Globus pallidus (tissue), 1 donor: ENCODE measurements around the gene TECPR1.

Experiments
- DNase-seq: peaks from one replicate; pipeline ENCODE4 v3.0.0-alpha.2; 2015; ENCODE audit warnings: low spot score

Gene TECPR1

DNA sequence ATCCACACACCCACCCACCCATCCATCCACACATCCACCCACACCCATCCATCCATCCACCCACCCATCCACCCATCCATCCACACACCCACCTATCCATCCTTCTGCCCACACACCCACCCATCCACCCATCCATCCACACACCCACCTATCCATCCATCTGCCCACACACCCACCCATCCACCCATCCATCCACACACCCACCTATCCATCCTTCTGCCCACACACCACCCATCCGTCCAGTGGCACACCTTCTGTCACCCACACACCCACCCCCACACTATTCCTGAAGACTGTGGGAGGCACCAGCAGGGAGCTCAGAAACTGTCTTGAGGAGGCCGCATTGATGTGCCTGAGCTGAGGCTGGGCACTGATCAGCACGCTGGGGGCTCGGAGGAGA is 9.1 kb downstream of the TECPR1 start:
- no peak for DNase-seq

DNA sequence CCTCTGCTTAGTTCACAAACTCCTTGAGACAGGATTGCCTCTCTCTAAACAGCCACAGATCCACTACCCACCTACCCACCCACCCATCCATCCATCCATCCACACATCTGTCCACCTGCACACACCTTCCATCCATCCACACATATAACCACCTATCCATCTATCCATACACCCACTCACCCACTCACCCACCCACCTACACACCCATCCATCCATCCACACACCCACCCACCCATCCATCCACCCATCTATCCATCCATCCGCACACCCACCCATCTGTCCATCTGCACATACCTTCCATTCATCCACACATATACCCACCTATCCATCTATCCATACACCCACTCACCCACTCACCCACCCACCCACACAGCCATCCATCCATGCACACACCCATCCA is 9.7 kb downstream of the TECPR1 start:
- no peak for DNase-seq

DNA sequence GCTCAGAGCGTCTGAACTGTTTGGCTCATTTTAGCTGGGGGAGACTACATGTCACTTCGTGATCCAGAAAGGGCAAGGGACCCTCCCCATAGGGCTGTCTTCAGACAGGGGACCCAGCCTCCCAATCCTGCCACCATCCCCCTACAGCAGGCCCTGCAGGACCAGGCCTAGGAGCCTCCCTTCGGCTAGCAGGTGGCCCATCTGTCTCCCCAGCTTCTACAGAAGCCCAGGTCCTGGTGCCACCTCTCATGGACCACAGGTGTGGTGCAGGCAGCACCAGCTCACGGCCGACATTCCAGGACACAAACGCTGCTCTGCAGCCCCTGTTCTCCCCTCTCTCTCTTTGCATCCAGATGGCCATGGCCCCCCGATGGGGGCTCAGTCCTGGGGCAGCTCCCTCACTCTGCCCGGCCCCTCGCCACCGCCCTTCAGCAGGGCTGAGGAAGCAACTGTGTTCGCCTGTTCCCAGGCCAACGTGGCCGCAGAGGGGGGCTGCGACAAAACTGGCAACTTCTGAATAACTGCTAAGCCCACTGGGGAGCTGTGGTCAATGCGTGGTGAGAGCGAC is 10.3 kb downstream of the TECPR1 start:
- DNase-seq, result no peak

DNA sequence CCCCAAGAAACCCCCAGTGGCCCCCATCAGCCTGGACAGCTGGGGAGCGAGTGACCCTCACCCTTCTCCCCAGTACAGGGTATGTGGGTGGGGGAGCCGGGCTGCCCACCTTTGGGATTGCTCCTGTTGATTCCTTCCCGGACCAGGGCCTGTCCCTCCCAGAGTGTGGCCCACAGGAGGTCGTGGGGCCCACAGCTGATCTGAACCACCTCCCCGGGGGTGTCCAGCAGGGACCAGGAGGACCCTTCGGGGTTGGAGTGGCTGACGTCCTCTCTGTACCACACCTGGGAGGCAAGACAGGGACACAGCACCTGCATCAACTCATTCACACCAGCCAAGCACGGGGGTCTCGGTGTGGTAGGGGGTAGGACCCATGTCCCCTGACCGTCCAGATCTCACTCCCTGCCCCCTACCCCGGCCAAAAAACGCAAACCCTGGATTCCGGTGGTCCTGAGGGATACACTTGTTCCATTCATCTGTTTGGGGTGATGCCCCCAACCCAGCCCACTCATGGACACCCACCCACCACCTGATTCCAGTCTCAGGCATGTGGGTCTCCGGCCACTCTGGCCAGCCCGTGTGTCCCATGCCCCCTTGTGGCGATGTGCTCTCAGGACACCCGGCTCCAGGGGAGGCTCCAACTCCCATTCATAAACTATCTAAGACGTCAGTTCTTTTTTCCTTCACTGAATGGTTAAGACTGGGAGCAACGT is 10.9 kb downstream of the TECPR1 start:
- peak; percentile 22 for DNase-seq

DNA sequence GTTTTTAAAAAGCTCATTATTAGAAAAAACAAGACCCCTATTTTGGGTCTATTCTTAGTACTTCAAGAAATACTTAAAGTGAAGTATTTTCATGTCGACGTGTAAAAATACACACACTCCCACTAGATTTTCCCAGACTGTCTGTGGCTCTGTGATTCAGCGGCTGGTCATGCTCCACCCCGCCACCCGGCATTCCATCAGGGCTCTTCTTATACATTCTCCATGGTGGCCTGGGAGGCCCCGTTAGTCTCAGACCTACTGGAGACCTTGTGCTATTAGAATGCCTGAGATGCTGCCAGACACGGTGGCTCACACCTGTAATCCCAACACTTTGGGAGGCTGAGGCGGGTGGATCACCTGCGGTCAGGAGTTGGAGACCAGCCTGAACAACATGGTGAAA is 13.1 kb downstream of the TECPR1 start:
- no peak for DNase-seq

DNA sequence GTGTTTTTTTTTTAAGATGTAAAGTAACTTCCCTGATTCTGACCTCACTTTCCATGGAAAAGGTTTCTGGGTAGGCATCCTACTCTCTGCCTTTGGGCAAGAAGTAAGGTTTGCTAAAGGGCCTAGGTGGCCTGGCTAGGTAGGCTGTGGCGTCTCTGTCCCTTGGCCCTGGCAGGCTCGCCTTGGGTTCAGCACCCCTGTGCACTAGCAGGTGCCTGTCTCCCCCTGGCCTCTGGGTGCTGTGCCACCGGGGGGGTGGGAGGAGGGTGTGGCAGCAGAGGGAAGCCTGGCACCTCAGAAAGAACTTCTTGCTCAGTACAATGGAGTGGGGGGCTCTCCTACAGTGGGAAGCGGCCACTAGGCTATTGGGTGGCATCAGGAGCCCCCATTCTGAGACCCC is 14.0 kb downstream of the TECPR1 start:
- no peak for DNase-seq

DNA sequence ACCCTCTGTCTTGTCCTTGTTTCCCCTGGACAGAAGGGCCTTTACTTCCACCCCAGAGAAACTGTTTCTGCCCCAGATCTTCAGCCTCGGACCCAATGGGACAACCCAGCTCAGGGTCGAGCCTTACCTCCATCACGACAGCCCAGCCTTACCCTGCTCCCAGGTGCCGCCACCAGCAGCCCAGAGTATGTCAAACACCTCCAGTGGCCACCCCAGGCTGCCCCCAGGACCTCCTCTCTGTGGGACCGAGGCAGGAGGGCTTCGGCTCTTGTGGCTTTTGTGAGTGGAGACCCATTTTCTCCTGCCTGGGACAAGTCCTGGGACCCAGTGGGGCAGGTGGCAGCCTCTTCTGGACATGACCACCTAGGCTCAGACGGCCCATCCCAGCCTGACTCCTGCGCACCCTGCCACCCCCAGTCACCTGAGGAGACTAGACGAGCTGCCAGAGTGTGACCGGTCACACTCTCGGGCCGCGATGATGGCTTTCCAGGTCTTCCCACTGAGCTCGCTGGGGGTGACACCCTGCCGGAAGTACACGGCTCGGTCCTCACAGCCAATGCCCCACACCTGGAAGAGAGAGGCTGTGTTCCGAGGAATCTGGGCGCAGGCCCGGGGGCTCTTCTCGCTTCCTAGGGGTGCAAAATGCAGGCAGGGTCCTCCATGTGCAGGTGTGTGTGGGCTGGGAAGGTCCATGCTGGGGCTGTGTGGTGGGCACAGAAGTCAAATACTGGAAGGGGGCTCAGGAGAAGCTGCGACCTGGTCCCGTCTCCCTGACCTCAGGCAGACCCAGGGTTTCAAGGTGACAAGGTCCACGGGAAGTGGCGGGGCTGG is 15.5 kb downstream of the TECPR1 start:
- DNase-seq, result no peak

DNA sequence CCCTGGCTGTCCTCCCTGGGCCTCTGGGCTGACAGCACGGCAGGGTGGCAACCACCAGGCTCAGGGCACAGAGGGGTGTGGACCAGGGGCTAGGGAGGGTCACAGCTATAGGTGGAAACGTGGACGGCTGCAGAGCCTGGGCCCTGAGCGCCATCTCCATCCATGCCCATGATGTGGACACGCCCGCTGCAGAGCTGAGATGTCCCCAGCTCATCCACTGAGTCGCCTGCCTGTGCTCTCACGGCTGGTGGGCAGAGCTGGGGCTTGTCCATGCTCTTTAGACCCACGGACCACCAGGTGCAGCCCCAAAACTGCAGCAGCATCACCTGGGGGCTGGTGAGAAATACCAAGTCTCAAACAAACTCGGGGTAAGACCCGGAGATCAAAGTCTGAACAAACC is 16.1 kb downstream of the TECPR1 start:
- no peak for DNase-seq

DNA sequence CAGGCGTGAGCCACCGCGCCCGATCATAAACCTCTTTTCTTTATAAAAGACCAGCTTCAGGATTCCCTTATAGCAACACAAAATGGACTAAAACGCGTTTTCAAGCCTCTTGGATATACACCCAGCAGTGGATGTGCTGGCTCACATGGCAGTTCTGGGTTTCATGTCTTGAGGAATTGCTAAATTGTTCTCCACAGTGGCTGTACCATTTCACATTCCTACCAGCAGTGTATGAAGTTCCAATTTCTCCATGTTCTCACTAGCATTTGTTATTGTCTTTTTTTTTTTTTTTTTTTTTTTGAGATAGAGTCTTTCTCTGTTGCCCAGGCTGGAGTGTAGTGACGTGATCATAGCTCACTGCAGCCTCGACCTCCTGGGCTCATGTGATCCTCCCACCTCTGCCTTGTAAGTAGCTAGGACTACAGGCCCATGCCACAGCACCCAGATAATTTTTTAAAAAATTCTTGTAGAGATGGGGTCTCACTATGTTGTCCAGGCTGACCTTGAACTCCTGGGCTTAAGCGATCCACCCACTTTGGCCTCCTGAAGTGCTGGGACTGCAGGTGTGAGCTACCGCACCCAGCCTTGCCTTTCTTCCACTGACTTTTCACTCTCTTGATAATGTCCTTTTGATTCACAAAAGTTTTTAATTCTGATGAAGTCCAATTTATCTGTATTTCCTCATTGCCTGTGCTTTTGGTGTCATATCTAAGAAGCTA is 17.4 kb downstream of the TECPR1 start:
- DNase-seq, result no peak

DNA sequence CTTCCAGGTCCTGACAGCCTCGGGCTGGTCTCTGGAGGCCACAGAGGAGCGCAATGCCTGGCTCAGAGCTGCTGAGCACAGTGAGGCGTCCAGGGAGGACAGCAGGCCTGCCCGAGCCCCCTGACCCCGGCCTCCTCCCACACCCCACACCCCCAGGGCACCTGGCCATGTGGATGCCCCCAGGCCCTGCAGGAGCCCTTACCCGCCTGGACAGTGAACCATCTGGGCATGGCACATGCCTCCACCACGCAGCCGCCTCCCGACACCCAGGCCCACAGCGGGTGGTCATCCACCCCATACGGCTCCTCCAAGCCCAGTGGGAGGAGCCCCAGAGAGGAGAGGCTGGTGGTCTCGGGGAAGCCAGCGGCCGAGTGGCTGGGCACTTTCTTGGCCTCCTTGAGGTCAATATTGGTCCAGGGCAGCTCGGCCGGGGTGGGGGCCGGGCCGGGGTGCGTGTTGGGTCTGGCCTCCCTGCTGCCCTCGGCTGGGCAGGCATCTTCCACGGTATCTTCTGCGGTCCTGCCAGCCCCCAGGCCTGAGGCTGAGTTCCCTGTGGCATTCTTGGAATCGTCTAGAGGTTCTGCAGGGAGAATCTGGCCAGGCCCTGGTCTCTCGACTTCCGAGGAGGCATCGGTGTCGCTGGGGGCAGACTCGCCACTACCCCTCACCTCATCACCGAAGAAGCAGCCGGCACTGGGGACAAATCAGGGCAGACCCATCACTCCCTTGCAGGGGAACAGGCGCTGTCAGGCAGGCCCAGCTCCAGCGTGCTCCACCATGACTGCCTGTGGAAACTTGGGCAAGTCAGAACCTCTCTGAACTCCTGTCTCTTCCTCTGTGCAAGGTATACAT is 18.6 kb downstream of the TECPR1 start:
- DNase-seq, result no peak

DNA sequence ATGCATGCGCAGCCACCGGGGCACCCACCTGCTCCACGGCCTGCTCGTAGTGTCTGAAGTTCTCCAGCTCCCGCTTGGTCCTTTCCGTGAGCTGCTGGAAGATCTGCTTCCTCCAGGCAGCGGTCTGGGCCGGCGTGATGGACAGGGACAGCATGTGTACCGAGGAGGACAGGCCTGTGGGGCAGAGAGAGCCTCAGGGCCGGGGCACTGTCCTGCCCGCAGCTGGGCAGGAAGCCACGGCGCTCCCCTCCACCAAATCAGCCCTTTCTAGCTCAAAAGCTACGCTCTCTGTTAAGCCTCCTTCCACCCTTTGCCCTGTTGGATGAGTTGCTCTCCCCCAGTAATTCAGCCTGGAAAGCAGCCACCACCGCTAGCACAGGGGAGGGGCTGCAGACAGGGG is 19.2 kb downstream of the TECPR1 start:
- DNase-seq, result no peak

DNA sequence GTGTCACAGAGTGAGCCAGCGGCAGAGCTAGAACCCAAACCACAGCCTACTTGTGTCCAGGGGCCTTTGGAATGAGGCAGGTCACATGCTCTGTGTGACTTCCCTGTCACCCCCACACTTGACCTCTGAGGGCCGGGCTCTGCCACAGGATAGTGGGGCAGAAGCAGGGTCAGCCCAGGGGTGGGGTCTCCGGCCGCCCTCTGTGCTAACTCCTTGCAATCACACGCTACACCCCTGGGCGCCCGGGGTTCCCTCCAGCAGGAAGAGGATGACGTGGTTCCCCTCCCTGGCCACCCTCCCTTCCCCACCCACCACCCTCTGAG is 19.8 kb downstream of the TECPR1 start:
- no peak for DNase-seq

DNA sequence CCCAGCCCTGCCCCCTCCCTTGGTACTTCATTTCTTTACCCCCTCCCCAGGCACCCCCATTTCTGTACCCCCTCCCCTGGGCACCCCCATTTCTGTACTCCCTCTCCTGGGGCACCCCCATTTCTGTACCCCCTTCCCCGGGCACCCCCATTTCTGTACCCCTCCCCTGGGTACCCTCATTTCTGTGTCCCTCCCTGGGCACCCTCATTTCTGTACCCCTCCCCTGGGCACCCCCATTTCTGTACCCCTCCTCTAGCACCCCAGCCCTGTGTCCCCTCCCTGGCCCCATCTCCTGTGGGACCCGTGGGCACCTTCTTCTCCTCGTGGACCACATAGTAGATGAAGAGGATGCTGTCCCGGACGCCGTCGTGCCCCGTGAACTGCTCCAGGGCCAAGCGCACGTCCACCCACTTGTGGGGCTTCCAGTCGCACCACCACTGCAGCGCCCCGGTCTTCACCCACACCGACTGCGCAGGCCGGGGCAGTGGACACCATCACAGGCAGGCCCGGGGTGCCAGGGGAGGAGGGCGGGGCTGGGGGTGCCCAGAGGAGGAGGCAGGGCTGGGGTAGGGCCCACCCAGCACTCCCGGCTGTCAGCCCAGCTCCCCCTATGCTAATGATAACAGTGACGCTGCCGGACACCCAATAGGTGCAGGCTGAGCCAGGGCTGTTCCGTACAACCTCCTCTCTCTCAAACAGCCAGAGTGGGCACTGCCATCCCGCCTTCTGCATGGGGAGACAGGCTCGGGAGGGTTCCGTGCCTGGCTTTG is 20.4 kb downstream of the TECPR1 start:
- no peak for DNase-seq

DNA sequence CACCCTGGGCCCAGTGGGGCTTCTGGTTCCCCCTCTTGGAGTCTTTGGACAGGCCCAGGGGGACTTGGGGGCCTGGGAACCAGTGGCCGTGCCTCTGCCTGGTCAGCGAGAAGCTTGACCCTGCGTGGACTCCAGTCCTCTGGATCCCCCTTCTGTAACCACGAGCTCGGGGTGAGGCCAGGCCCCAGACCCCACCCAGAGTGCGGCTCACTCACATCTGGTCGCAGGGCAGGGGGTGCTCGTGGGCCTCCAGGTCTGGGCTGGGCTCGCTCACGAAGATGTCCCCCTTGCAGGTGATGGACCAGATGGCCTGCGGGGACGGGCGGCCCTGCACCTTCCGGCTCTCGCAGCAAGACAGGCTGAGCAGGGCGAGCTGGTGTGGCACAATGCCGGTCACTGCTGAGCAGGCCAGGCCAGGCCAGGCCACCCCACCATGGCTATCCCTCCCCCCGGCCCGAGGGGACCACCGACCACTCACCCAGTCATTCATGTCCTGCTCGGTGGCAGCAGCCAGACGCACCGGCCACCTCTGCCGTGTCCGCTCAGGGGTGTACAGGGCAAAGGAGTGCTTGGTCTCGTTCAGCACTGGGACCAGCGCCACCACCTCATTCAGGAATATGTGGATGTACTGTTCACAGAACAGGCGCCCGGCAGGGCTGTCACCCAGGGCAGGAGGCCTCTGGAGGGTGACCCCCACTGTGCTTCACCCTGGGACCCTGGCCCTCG is 21.1 kb downstream of the TECPR1 start:
- no peak for DNase-seq

DNA sequence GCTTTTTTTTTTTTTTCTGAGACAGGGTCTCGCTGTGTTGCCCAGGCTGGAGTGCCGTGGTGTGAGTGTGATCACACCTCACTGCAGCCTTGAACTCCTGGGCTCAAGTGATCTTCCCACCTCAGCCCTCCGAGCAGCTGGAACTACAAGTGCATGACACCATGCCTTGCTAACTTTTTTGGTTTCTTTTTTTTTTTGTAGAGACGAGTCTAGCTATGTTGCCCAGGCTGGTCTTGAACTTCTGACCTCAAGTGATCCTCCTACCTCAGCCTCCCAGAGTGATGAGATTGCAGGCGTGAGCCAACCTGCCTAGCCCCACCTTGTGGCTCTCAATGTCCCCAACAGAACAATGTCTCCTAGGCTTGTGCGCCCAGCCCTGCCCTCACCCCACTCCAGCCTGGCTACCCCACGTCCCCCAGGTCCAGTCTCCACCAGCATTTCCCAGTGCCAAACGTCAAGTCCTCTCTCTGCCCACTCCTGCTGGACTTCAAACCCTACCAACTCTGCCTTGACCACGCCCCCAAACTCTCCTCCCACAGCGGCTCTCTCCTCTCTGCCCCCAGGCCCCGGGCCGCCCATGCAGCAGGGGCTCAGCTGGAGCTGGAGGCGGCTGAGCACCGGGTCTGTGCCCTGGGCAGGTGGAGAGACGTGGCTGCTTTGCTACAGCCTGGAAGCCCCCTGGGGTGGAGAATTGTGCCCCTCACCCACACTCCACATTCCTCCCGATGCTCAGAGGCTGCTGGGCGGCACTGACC is 21.9 kb downstream of the TECPR1 start:
- no peak for DNase-seq

DNA sequence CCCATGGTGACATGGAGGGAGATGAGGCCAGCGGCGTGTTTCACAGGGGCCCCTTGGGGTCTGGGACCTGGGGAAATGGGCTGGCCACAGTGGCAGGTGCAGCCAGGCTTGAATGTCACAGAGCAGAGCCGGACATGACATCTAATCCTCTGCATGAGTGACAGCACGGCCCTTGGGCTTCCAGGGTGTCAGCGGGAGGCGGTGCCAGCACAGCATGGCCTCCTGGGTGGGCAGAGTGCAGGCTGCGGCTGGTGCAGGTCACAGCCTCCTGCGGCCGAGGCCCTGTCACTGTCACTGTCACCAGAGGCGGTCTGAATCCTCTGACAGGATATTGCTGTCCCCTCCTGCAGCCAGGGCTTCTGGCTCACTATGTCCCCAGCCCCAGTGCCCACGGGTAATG is 22.6 kb downstream of the TECPR1 start:
- DNase-seq, result no peak

DNA sequence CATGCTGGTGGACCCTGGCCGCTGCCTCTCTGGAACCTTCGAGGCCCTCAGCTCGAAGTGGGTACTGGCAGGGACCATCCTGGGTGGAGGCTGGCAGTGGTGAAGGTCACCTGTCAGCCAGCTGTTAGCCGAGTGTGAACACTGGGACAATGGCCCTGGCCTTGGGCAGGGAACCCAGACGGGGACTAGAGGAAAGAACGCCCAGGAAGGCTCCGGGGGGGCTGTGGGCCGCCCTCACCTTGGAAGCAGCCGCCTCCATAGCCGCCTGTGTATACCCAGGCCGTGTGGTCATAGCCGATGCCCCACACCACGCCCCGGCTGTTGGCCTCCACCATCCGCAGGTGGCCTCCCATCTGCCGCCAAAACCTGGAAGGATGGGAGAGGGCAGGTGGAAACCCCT is 23.2 kb downstream of the TECPR1 start:
- no peak for DNase-seq

DNA sequence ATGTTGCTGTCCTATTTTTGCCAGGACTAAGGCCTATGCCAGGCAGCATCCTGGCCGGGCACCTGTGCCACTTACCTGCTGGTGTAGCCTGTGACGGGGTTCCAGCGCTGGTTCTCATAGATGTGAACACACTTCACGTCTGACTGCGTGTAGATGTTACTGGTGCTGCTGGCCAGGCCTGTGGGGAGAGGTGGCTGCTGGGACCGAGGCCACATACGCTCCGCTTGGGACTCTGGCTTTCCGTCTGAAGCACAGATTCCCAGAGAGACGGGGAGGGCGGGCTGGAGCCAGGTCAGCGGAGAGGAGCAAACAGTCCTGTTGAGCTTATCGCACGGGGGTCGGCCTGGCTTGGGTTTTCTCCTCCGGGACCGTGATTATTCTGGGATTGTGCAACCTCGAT is 24.1 kb downstream of the TECPR1 start:
- DNase-seq, result no peak

DNA sequence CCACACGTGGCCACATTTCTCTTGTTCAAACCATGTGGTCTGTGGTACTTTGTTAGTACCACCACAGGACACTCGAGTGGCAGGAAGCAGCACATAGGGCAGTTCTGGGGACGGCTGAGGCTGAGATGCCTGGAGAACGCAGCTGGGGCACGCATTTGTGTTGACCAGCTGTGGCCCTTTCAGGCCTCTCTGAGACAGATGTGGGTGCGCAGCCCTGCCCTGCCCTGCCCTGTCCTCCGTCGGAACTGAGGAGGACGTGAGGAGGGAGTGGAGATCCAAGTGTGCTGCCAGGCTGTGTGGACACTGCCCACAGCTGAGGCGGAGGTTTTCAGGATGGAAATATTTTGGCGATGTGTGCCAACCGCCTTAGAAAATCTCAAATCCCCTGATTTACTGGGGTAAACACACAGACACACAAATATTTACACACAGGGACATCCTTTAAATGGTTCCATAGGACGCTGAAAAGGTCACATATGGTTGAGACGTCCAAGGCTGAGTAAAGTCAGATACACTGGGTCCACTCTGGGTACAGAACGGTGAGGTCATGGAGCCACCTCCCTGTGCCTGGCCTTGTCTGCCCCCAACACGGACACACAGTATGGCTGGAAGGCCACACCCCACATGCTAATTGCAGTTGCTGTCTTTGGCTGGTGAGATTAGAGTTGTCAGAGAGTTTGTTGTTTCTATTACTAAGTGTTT is 26.0 kb downstream of the TECPR1 start:
- no peak for DNase-seq
